Measurements from ENCODE around the gene SOSTDC1.

- TF ChIP-seq, protein P1, sequence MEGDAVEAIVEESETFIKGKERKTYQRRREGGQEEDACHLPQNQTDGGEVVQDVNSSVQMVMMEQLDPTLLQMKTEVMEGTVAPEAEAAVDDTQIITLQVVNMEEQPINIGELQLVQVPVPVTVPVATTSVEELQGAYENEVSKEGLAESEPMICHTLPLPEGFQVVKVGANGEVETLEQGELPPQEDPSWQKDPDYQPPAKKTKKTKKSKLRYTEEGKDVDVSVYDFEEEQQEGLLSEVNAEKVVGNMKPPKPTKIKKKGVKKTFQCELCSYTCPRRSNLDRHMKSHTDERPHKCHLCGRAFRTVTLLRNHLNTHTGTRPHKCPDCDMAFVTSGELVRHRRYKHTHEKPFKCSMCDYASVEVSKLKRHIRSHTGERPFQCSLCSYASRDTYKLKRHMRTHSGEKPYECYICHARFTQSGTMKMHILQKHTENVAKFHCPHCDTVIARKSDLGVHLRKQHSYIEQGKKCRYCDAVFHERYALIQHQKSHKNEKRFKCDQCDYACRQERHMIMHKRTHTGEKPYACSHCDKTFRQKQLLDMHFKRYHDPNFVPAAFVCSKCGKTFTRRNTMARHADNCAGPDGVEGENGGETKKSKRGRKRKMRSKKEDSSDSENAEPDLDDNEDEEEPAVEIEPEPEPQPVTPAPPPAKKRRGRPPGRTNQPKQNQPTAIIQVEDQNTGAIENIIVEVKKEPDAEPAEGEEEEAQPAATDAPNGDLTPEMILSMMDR (conservative IDR thresholded peaks at IDR 0.05; ENCODE audit: low read length) = no peak
- TF ChIP-seq EZH2phosphoT487 (IDR thresholded peaks at IDR 0.05; ENCODE audit: borderline replicate concordance, low read depth, low read length) = no peak
Measured at GRCh38 chr7:16493266-16493665, 27.7 kb upstream of the SOSTDC1 start.
